Loucy (cell line): Measurements from ENCODE around the gene HUWE1.

Source experiments
- CTCF ChIP-seq: fragments of 200-600 bp; sonication (generic); conservative IDR thresholded peaks from 2 replicates; pipeline ENCODE4 v1.5.1; 2014; ENCODE audit warnings: mild to moderate bottlenecking, antibody characterized with exemption, low read length
- EZH2phosphoT487 ChIP-seq: fragments of 200-600 bp; IDR thresholded peaks from 2 replicates; pipeline ENCODE4 v1.6.1; 2018; ENCODE audit warnings: antibody characterized with exemption, mild to moderate bottlenecking, moderate library complexity, borderline replicate concordance

DNA sequence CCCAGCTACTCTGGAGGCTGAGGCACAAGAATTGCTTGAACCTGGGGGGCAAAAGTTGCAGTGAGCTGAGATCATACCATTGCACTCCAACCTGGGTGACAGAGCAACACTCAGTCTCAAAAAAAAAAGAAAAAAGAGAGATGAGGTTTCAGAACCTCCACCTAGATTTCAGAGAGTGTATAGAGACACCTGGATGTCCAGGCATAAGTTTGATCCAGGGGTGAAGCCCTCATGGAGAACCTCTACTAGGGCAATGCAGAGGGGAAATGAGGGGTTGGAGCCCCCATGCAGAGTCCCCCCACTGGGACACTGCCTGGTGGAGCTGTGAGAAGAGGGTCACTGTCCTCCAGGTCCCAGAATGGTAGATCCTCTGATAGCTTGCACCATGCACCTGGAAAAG, 159.5 kb downstream of the HUWE1 start:
- TF ChIP-seq CTCF (no peak), EZH2phosphoT487 (no peak)
